Ishikawa (cell line): Measurements from ENCODE around the gene SLC35C1.

ENCODE experiments used
- EGR1 ChIP-seq: IDR thresholded peaks from 2 replicates; pipeline ENCODE4 v1.6.1; 2012
- FOXM1 ChIP-seq: IDR thresholded peaks from 2 replicates; pipeline ENCODE4 v1.6.1; 2012; ENCODE audit warnings: low read depth, borderline replicate concordance
- MAX ChIP-seq: IDR thresholded peaks from 2 replicates; pipeline ENCODE4 v1.6.1; 2012

GRCh38 chr11:45799562-45799961, 5.4 kb upstream of the SLC35C1 start:
- TF ChIP-seq MAX (no peak), FOXM1 (no peak), EGR1 (no peak)
